Lower leg skin (tissue), 3 donors: ENCODE measurements around the gene KDF1.

Experiments used
- CTCF ChIP-seq, 3 donors: fragments of 450-650 bp; IDR thresholded peaks; one replicate each; pipeline ENCODE4 v1.5.1; 2016; ENCODE audit warnings: antibody characterized with exemption in 3 of 3, mild to moderate bottlenecking in 3 of 3, moderate library complexity in 2 of 3
- POLR2A ChIP-seq, 2 donors: fragments of 450-650 bp; IDR thresholded peaks; one replicate each; pipeline ENCODE4 v1.6.1; 2016 to 2017; ENCODE audit warnings: antibody characterized with exemption in 2 of 2, mild to moderate bottlenecking in 1 of 2, moderate library complexity in 1 of 2

DNA sequence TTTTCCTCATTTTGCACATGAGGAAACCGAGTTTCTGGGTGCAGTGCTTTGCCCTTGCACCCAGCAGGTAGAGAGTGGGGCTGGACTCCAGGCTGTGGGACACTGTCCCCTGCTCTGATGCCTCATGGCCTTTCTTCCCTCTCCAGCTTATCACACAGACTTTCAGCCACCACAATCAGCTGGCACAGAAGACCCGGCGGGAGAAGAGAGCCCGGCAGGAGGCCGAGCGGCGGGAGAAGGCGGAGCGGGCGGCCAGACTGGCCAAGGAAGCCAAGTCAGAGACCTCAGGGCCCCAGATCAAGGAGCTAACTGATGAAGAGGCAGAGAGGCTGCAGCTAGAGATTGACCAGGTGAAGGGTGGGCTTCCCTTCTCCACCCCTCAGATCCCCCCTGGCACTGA lies 19.0 kb downstream of the KDF1 start:
- TF ChIP-seq CTCF (IDR thresholded peaks at IDR 0.05) (no peak), POLR2A (IDR thresholded peaks at IDR 0.05) (no peak)
